SW 1271 (cell line): ENCODE data around the gene KLRF2.
"Not testable (repeated sequence)": the region's sequence is repeated elsewhere in the genome, so short reads cannot be mapped to it uniquely, and the experiment has no call there.

Source experiments
- DNase-seq, 2 experiments: peaks; one replicate each; lab custom pipeline; 2025; lab: John Stamatoyannopoulos, UW

Gene KLRF2

DNA sequence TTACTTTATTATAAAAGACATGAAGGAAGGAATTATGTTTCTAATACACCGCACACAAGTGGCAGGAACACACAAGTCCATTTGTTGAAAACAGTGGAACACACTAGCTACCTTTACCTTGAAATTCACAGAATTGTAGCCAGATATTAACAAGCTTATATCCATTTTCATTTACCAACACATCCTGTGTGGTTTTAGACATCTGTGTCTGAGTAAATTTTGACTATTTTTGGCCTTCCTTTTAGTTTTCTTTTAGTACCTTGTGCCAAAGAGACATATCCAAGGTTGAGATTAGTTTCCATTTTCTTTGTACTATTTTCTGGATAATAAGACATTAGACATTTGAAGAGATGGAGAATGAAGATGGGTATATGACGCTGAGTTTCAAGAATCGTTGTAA is at the start of gene KLRF2:
Gene KLRF2 (plus strand): TSS at position 244 of the 400 bp plus-strand sequence. CDS start 107 bp downstream, at position 351.
- DNase-seq, result no peak

GRCh38 chr12:9831720-9832119 is 49.6 kb upstream of the KLRF2 start:
- DNase-seq, result no peak

DNA sequence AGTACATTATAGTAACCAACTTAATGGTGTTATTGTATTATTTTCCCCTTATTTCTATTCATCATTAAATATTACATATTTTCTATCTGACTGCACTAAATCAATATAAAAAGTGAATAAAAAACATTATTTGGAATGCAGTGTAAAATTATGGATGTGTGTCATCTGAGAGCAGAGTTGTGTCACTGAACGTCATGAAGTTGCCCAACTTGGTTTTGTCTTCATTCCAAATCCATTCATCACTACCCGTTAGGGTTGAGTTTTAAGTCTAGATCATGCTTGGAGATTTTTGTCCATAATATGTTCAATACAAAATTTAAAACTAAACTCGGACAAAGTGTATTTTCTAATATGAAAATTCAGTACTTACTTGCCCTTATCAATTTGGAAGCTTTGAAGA is 37.9 kb upstream of the KLRF2 start:
- DNase-seq, result no peak

DNA sequence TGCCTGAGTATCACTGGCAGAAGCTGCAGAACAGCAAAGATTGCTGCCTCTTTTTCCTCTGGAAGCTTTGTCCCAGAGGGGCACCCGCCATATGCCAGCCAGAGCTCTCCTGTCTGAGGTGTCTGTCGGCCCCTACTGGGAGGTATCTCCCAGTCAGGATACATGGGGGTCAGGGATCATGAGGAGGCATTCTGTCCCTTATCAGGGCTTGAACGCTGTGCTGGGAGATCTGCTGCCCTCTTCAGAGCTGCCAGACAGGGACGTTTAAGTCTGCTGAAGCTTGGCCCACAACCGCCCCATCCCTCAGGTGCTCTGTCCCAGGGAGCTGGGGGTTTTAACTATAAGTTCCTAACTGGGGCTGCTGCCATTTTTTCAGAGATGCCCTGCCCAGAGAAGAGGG is 32.4 kb upstream of the KLRF2 start:
- DNase-seq, result no peak

DNA sequence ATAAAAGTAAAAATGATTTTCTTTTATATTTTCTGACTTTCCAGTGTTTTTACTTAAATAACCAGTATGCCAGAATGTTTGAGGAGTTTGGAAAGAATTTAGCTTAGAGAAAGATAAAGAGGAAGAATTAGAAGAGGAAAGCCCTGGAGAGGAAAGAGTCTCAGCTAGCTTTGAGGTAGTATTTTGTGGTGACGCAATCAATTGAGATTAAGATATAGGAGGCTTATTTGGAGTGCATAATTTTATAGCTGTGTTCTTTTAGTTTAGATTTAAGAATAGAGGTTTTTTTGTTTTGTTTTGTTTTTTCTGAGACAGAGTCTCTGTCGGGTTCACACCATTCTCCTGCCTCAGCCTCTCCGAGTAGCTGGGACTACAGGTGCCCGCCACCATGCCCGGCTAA is 30.2 kb upstream of the KLRF2 start:
- no peak for DNase-seq

DNA sequence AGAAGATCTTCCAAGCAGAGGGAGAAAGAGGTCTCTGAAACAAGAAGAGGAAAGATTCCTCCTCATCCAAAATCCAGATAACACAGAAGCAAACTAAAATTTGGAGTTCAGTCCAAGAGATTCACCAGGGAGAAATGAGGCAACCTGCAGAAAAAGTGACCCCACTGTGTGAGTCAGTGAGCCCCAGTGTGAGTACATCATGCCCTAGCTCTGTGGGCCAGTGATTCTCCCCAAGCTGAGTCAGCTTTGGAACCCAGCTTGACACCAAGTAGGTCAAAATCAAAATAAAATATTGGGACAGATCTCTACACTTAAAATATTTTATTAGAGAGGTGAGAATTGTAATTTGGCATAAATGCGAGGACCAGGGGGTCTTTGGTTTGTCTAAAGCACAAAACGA is 29.4 kb upstream of the KLRF2 start:
- DNase-seq, result no peak

DNA sequence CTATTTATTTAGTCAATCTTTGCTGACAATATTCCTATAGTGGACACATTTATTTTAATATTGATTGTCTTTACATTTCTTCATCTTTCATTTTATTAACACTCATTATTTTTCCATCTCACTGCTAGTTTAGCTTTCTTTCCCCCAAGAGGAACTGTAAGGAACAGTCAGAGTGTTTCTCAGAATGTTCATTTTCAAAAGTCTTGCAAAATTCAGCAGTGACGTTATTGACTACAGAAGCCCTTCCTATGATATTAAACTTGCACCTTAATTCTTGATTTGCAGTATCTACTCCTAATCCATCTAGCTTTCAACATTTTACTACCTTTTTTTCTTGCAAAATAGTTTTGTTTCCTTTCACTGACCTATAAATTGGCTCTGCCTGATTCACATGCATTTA is 25.1 kb upstream of the KLRF2 start:
- DNase-seq, result no peak

- DNase-seq, result no peak
Observed at GRCh38 chr12:9856894-9857293, 24.4 kb upstream of the KLRF2 start.

DNA sequence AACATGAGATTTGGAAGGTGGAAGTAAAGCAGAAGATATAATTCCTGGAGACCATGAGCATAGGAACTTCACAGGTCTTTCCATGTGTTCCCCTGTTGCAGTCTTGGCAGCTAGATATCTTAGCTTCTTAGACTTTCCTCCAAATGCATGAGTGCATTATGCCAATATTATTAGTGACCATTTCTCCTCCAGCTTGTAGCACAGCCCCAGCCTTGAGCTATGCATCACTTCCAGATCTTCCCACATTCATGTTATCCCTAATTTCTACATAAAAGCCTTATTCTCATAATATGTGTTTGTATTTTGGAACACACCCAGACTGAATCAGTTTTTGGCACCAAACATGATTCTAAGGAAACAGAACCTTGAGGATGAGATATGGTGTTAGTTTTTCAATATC is 23.2 kb upstream of the KLRF2 start:
- DNase-seq, result no peak

DNA sequence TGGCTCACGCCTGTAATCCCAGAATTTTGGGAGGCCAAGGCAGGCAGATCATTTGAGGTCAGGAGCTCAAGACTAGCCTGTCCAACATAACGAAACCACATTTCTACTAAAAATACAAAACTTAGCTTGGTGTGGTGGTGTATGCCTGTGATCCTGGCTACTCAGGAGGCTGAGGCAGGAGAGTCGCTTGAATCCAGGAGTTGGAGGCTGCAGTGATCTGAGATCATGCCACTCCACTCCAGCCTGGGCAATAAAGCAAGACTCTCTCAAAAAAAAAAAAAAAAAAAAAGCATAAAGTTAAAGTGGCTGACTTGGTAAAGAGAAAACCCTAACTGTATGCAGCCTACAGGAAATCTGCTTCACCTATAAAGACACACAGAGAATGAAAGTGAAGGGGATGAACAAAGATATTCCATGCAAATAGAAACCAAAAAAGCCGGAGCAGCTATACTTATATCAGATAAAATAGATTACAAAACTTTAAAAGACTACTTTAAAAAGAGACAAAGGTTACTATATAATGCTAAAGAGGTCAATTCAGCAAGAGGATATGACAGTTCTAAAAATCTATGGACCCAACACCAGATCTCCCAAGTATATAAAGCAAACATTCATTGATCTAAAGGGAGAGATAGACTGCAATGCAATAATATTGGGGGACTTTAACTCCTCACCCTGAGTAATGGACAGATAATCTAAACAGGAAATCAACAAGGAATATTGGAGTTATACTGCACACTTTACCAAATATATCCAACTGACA is 16.2 kb upstream of the KLRF2 start:
- no peak for DNase-seq

GRCh38 chr12:9866860-9867269 is 14.4 kb upstream of the KLRF2 start:
- no peak for DNase-seq

GRCh38 chr12:9867531-9867930 is 13.8 kb upstream of the KLRF2 start:
- DNase-seq, result no peak

DNA sequence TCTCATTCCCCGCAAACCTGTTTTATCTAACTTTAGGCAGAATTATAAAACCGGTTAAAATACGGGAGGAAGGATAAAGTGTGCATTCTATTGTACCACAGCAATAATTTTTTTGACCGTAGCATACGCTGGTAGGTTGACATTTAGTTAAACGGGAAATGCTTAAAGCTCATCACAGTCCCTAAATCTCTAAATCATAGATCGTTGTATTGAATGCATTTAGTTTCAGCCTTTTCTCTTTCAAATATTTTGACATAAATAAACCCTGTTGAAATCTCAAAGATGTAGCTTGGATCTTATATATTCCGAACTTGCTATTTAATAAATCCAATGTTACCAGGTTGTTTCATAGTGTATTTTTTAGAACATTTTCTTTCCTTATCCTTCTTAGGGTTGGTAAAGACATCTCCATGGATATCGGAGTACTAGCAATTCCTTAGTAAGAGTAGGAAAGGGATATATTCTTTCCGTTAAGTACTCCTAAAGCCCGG is 12.9 kb upstream of the KLRF2 start:
- peak in 1 of 2 experiments; percentile 19 for DNase-seq

GRCh38 chr12:9868951-9869306 is 12.4 kb upstream of the KLRF2 start:
- DNase-seq, result no peak

DNA sequence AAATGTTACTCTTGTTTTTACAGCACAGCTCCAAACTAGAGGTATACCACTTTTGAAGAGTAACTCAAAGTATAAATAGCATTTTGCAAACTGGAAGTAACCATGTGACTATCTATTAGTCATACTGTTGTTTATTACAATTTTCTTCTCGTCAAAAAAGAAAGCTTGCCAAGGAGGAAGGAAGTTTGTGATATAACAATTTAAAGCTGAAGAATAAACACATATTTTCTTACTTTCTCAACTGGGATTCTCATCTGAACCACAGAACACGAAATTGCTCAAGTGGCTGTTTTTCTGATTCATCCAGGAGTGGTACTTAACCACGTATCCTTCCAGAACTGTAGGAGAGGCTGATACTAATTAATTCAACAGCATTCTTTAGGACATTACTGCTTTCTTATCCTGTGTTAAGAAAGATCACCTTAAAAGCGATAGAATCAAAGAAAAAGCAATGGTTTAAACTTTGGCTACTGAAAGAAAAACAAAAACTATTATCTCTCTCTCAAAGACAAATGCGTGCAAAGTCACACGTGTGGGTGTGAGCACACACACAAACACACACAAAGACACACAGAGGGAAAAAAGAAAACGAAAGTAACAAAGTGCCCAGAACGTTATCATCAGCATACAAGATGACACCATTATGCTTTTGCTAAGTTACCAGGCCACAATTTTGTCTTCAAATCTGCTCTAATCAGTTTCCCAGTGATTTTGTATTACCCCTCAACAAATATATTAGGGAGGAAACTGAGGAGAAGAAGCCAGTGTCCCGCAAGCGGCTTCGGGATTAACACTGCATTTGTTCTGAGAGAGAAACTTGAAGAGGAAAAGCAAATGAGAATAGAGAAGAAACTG is 11.8 kb upstream of the KLRF2 start, which contains the start of gene CLEC2B:
Gene CLEC2B (minus strand): TSS at position 48 of the 855 bp plus-strand sequence.
- peak in 1 of 2 experiments; percentile 54 for DNase-seq

- DNase-seq, result no peak
Observed at GRCh38 chr12:9870286-9870866, 10.9 kb upstream of the KLRF2 start.

- DNase-seq, result no peak
Observed at GRCh38 chr12:9872162-9872561, 9.1 kb upstream of the KLRF2 start.

GRCh38 chr12:9872742-9873141 is 8.5 kb upstream of the KLRF2 start:
- DNase-seq, result no peak

- DNase-seq, result not testable (repeated sequence)
Observed at GRCh38 chr12:9876120-9876519, 5.2 kb upstream of the KLRF2 start.

- no peak for DNase-seq
Observed at GRCh38 chr12:9880532-9881078, 684 bp upstream of the KLRF2 start.

DNA sequence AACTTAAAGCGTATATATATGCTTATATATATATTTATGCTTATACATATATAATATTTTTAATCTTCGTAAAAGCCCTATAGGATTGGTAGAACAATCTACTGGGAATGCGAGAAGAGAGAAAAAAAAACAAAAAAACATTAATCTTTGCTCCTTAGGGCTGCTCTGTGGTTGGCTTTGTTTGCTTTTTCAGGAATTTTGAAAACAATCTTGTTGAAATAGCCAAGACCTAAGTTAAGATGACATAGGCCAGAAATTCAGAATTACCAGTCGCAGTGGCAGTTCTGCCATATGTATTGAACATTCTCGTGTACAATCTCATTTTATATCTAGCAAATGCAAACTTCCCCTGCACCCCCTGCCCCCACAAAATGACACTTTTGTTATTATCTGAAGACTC is 699 bp downstream of the KLRF2 start:
- DNase-seq, result no peak

DNA sequence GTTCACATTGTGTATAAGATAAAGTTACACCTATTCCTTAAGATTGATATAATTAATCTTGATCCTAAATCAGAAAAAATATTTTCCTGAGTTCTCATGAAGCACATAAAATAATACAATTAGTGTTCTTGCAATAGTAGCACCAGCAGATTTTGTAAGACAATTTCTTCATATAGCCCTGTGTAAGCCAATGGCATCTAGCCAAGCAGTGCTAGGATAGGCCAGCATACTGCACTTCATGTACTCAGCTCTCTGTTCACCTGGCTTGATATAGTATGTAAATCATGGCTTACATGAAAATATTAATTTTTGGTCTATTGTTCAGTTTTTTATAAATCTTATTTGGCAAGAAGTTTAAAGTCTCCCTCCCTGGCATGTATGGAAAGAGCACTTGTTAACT is 1.9 kb downstream of the KLRF2 start:
- no peak for DNase-seq
